ENCODE data around the gene PARN.

Gene PARN

GRCh38 chr16:14524979-14525378 lies 105.1 kb downstream of the PARN start:
- DNase-seq: no peak

DNA sequence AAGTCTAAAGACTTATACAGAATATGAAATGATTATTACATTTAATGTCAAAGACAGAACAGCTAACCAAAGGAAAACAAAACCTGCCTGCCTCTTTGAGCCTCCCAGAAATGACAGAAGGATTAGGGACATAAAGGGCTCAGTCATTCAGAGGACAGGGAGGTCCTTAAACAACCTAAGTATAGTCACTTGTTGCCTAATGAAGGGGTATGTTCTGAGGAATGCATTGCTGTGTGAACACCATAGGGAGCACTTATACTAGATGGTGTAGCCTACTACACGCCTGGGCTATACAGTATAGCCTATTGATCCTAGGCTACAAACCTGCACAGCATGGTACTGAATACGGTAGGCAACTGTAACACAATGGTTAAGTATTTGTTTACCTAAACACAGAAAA lies 106.4 kb downstream of the PARN start:
- DNase-seq: no peak

DNA sequence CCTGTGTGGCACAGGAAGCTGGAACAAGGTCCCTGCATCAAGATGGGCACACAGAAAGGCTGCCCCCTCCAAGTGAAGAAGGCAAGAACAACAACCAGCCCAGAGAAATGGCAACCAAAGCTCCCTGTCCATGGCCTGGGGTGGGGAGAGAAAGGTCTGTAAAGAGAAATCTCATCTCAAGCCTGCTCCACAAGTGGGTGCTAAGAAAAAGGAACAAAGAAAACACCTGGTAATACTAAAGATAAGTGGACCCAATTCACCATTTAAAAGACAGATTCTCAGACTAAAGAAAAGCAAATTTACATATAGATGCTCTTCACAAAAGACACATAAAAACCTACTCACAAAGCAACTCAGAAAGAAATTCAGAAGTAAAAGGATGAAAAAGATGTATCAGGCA lies 107.4 kb downstream of the PARN start:
- DNase-seq: no peak

DNA sequence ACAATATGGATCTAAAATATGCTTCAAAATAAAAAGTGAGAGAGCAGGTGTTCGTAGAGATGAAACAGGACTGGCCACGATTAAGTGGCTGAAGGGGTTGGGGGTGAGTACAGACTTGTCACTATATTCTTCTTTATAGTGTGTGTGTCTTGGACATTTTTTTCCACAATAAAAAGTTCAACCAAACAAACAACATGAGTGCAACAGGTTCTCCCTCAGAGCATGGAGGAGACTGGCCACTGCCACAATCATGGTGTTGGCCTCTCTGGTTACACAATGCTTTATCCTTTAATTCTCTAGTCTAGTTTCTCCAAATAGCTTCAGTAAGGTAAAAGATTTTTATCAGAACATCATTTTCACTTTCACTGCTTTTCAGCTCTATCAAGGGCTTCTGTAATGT lies 109.3 kb downstream of the PARN start:
- no peak for DNase-seq

- DNase-seq: no peak
Observed at GRCh38 chr16:14514967-14515366, 115.1 kb downstream of the PARN start.

DNA sequence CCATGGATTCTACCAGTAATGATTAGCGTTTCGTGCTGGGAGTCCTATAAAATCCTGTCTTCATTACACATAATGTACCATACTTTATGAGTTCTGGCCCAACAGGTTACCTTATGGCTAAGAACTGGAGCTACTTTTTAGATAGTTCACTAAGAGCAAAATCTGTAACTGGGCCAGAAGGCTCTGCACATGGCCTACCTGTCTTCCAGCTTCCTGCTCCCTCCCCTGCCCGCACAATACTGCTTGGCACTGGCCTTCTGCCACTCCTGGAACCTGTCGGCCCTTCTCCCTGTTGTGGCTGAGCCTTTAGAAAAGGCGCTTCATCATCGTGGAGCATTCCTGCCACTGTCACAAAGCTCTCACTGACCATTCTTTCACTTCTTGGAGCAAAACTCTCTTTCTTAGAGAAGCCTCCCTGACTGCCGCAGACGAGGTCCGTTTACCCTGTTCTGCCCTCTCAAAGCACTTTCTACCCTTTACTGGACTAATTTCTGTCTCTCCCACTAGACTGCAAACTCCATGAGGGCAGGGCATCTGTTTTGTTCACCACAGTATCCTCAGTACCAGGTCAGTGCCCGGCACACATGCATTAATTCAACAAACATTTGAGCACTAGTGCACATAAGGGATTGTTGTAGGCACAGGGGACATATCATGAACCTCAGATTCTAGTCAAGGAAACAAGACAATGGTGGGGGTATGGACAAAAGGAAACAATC lies 116.5 kb downstream of the PARN start:
- no peak for DNase-seq

GRCh38 chr16:14511800-14512135 lies 118.3 kb downstream of the PARN start:
- DNase-seq: no peak

GRCh38 chr16:14510939-14511799 lies 118.9 kb downstream of the PARN start:
- no peak for DNase-seq

- no peak for DNase-seq
Observed at GRCh38 chr16:14510581-14510938, 119.5 kb downstream of the PARN start.

- no peak for DNase-seq
Observed at GRCh38 chr16:14509675-14510132, 120.4 kb downstream of the PARN start.

- DNase-seq: no peak
Observed at GRCh38 chr16:14509055-14509454, 121.0 kb downstream of the PARN start.

- no peak for DNase-seq
Observed at GRCh38 chr16:14505846-14506245, 124.2 kb downstream of the PARN start.

DNA sequence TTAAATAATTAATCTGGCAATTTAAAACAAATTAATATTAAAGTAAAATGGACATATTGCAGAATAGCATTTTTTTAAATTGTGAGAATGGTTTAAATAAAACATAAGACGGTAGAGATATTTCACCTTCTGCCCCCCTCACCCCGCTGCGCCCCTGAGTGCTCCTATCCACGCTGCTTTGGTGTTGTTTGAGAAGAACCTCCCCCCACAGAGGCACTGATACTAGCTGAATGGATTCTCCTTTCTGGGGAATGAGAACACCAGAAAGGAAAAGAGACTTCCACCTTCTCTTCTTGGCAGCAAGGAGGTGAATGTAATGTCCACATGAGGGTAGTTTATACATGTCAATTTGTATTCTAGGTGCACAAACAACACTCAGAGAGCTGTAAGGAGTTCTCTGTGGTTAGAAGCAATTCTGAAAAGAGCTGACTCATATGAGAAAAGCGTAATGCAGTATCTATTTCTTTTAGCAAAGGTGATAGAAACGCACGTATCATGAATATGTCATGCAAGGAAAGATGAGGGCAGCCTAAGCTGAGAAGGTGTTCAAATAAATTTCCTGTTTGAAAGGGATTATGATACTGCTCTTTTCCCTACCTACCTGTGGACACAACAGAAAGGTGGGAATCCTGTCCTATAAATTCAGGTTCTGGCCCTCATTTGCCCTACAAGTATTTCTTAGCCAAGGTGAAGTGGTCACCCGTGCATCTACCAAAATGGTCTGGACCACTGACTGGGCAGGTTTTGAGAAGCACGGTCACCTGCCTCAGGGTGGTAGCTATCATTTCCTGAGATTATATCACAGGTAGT lies 126.9 kb downstream of the PARN start:
- no peak for DNase-seq

DNA sequence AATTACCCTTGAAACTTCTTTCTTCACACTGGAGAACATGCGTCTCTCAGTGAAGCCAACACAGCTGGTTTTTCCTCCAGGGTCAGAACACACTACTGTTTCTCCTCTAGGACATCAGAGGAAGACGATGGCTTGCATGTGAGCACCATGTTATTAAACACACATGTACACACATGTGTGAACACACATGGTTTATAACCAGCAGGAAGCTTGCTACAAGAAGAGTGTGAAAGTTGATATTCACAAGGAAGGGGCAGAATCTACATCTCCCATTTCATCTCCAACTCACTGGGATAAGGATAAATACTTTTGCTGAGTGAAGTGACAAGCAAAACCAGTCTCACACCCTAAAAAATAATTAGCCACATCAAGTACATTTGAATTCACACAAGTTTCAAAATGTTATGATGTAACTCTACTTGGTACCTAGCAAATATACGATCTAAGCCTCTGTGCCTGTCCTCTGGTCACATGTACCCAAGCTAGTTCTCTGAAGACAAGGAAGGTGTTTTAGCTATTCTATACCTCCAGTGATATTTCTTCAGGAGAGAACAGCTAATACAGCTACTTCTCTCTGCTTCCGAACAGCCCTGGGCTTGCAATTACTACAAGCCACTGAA lies 127.7 kb downstream of the PARN start:
- no peak for DNase-seq

DNA sequence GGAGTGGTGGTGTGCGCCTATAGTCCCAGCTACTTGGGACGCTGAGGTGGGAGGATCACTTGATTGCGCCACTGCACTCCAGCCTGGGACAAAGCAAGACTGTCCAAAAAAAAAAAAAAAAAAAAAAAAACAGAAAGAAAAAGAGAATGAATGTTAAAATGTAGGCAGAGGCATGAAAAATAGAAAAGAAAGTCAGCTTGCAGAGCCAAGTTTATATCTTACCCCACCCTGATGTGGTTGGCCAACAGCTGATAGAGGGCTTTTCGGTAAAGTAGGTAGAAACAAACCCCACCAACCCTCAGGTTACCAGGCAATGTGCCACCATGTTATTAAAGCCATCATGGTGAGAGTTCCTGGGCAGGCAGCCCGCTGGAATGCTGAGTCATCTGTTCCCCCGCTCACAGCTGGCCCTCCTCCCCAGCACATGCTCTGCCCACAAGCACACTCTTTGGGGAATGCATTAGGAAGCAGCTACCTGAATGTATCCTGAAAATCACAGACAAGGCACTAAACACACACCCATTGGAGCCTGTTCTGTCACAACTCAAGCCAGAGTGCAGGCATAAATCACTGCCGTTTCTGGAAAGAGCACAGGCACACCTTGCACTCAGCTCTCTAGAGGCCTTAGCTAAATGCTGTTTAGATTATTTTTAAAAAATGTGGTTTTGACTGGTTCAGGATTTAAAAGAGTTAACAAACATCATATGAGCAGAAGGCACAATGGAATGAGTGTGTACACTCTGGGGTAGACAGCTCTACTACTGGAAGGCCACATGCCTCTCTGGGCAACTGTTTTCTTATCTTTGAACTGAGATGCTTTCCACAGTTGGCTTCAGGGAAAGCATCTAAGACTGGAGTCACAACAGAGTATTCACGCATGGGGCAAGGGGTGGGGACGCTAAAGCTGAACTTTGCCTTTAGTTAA lies 128.5 kb downstream of the PARN start:
- DNase-seq: no peak

DNA sequence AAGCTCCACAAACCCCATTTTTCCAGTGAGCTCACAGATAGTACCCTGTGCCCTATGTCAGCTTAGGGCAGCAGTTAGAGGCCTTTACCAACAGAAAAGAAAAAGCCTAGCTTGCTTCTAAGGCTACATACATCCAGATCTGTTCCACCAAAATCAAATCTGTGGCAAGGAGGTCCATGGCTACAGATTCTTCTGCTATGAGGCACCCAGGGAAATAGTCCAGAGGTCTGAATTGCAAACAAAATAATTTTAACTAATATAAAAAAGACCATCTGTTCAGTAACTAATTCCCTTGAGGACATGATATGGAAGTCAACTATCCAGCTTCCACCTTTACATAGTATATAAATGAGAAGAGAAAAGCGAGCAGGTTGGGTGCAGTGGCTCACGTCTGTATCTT lies 129.3 kb downstream of the PARN start:
- no peak for DNase-seq

DNA sequence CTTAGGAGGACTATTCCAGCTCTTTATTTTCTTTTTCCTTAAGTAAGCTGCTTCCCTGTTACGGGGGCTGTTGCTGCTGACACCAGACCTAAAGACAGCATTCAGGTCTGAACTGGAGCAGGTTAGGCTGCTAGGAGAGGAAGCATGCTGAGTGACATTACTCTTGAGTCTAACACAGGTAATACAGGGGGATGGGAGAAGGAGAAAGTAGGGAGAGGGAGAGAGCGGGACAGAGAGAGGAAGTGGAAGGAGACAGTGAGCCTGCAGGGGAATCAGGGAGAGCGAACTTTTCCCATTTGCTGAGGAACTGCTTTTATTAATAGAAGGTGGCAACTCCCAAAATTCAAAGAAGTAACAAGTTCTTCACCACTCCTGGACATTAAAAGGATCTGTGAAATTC lies 130.9 kb downstream of the PARN start:
- DNase-seq: no peak

GRCh38 chr16:14497245-14498082 lies 132.6 kb downstream of the PARN start:
- DNase-seq: no peak

DNA sequence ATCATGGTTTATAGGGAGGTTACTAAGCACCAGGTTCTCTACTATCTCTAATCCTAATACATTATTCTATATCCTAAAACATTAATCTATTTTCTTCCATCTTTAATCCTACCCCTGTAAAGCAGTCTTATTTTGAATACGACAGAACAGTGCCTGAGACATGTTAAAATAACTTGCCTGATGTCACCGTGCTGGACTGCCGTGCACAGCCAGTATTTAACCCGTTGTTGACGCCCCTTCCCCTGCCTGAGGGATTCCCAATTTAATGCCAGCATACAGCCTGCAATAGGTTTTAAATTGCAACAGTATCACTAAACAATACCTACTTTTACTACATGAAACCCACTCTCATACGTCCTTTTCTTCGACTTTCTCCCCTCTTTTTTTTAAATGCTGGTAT lies 133.3 kb downstream of the PARN start:
- no peak for DNase-seq

- no peak for DNase-seq
Observed at GRCh38 chr16:14496047-14496770, 133.9 kb downstream of the PARN start.

Measured in activated effector memory CD4-positive, alpha-beta T cell treated with anti-CD3 and anti-CD28 coated beads, Interleukin-2, amount 50 U/mL, for 16 hours (primary cell).